Measurements from ENCODE around the gene S100A10. TPM values are rescaled to one million over a fixed set of nuclear protein-coding genes. Genes with fewer than 3 reads are reported as not detected.

Gene S100A10
- polyA plus RNA-seq, 1 donor from 2014 or later: 24.5 TPM

DNA sequence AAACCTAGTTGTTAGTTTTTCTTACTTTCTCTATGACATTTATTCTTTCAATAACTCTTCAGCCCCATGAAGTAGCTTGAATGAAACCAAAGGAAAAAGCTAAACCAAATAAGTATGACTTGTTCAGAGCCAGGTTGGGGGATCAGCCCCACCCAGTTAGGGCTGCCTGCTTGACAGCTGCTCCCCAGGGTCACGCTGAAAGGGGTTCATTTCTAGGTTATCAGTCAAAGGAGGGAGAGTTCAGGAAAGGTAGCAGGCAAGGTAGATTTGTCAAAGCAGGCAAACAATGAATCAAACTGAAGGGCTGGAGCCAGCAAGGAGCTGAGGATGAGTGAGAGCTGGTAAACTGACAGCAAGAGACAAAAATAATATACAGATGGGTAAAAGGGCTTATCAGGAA lies 46.2 kb upstream of the S100A10 start:
- no peaks in the 10 kb centered on the region for H3K79me2 ChIP-seq (replicated peaks; ENCODE audit: insufficient read depth, low read length)
- no peak overlapping the region for H3K9ac ChIP-seq (ENCODE audit: low read length)
- H3K4me2 ChIP-seq (ENCODE audit: low read length): no peak overlapping the region
- no peak overlapping the region for H3K27ac ChIP-seq (ENCODE audit: low read length)
- TF ChIP-seq EP300 (conservative IDR thresholded peaks at IDR 0.05; ENCODE audit: poor library complexity, severe bottlenecking) (no peak), TAF1 (IDR thresholded peaks at IDR 0.05; ENCODE audit: low read depth) (no peak), EZH2 (IDR thresholded peaks at IDR 0.05; ENCODE audit: borderline replicate concordance, insufficient read depth, low read length, poor library complexity, severe bottlenecking) (no peak), POLR2AphosphoS5 (IDR thresholded peaks at IDR 0.05) (no peak), SMC3 (conservative IDR thresholded peaks at IDR 0.05; ENCODE audit: poor library complexity) (no peak), RAD21 (conservative IDR thresholded peaks at IDR 0.05) (no peak), MXI1 (conservative IDR thresholded peaks at IDR 0.05; ENCODE audit: poor library complexity, severe bottlenecking) (no peak)
- TF ChIP-seq, protein P1, sequence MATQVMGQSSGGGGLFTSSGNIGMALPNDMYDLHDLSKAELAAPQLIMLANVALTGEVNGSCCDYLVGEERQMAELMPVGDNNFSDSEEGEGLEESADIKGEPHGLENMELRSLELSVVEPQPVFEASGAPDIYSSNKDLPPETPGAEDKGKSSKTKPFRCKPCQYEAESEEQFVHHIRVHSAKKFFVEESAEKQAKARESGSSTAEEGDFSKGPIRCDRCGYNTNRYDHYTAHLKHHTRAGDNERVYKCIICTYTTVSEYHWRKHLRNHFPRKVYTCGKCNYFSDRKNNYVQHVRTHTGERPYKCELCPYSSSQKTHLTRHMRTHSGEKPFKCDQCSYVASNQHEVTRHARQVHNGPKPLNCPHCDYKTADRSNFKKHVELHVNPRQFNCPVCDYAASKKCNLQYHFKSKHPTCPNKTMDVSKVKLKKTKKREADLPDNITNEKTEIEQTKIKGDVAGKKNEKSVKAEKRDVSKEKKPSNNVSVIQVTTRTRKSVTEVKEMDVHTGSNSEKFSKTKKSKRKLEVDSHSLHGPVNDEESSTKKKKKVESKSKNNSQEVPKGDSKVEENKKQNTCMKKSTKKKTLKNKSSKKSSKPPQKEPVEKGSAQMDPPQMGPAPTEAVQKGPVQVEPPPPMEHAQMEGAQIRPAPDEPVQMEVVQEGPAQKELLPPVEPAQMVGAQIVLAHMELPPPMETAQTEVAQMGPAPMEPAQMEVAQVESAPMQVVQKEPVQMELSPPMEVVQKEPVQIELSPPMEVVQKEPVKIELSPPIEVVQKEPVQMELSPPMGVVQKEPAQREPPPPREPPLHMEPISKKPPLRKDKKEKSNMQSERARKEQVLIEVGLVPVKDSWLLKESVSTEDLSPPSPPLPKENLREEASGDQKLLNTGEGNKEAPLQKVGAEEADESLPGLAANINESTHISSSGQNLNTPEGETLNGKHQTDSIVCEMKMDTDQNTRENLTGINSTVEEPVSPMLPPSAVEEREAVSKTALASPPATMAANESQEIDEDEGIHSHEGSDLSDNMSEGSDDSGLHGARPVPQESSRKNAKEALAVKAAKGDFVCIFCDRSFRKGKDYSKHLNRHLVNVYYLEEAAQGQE (IDR thresholded peaks at IDR 0.05; ENCODE audit: borderline replicate concordance): no peak
- TF ChIP-seq, protein P2, sequence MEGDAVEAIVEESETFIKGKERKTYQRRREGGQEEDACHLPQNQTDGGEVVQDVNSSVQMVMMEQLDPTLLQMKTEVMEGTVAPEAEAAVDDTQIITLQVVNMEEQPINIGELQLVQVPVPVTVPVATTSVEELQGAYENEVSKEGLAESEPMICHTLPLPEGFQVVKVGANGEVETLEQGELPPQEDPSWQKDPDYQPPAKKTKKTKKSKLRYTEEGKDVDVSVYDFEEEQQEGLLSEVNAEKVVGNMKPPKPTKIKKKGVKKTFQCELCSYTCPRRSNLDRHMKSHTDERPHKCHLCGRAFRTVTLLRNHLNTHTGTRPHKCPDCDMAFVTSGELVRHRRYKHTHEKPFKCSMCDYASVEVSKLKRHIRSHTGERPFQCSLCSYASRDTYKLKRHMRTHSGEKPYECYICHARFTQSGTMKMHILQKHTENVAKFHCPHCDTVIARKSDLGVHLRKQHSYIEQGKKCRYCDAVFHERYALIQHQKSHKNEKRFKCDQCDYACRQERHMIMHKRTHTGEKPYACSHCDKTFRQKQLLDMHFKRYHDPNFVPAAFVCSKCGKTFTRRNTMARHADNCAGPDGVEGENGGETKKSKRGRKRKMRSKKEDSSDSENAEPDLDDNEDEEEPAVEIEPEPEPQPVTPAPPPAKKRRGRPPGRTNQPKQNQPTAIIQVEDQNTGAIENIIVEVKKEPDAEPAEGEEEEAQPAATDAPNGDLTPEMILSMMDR (IDR thresholded peaks at IDR 0.05; ENCODE audit: poor library complexity, severe bottlenecking): no peak
- H3K27me3 ChIP-seq (ENCODE audit: insufficient read depth, low read depth, low read length): peaks cover 43% of the 10 kb centered on the region
- no peaks in the 10 kb centered on the region for H4K20me1 ChIP-seq (ENCODE audit: insufficient read depth)
- no peaks in the 10 kb centered on the region for H3K9me3 ChIP-seq (ENCODE audit: low read length)
- H3K36me3 ChIP-seq (ENCODE audit: insufficient read depth, low read length): no peaks in the 10 kb centered on the region
- no peak overlapping the region for H2AFZ ChIP-seq (ENCODE audit: low read depth, low read length)
- no peaks in the 10 kb centered on the region for H3K9me2 ChIP-seq (ENCODE audit: insufficient read depth, low read length)
- H3K4me3 ChIP-seq (ENCODE audit: low read length): no peak overlapping the region
- no peaks in the 10 kb centered on the region for H3F3A ChIP-seq (ENCODE audit: insufficient read depth, low read length, poor library complexity, severe bottlenecking)

DNA sequence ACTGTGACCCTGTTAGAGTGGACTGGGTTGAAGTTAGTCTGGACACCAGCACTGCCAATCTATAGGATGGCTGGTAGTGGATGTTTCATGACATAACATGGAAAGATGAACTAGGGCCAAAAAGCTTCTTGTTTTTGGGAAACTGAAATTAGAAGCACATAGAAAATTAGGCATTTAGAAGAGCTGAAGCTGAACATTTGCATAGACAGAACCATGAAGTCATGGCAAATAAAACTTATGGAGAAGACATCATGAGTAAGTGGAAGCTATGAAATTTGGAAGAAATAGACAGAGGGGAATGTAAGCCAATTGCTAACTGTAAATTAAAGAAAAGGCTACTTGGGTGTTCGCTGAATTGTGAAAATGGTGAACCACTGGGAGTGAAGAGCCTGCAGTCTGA lies 45.8 kb upstream of the S100A10 start:
- no peaks in the 10 kb centered on the region for H3K9me3 ChIP-seq (ENCODE audit: low read length)
- H3K9me2 ChIP-seq (ENCODE audit: insufficient read depth, low read length): no peaks in the 10 kb centered on the region
- H3K9ac ChIP-seq (ENCODE audit: low read length): no peak overlapping the region
- no peak overlapping the region for H3K4me2 ChIP-seq (ENCODE audit: low read length)
- H3K4me3 ChIP-seq (ENCODE audit: low read length): no peak overlapping the region
- H2AFZ ChIP-seq (ENCODE audit: low read depth, low read length): no peak overlapping the region
- peaks cover 45% of the 10 kb centered on the region for H3K27me3 ChIP-seq (ENCODE audit: insufficient read depth, low read depth, low read length)
- no peaks in the 10 kb centered on the region for H4K20me1 ChIP-seq (ENCODE audit: insufficient read depth)
- no peaks in the 10 kb centered on the region for H3K36me3 ChIP-seq (ENCODE audit: insufficient read depth, low read length)
- H3K27ac ChIP-seq (ENCODE audit: low read length): no peak overlapping the region
- no peak for TF ChIP-seq TAF1 (IDR thresholded peaks at IDR 0.05; ENCODE audit: low read depth)
- no peak for TF ChIP-seq EP300 (conservative IDR thresholded peaks at IDR 0.05; ENCODE audit: poor library complexity, severe bottlenecking)
- no peak for TF ChIP-seq SMC3 (conservative IDR thresholded peaks at IDR 0.05; ENCODE audit: poor library complexity)
- no peak for TF ChIP-seq RAD21 (conservative IDR thresholded peaks at IDR 0.05)
- TF ChIP-seq, protein P1 (IDR thresholded peaks at IDR 0.05; ENCODE audit: borderline replicate concordance): no peak
- TF ChIP-seq MXI1 (conservative IDR thresholded peaks at IDR 0.05; ENCODE audit: poor library complexity, severe bottlenecking): no peak
- TF ChIP-seq, protein P2 (IDR thresholded peaks at IDR 0.05; ENCODE audit: poor library complexity, severe bottlenecking): no peak
- no peak for TF ChIP-seq POLR2AphosphoS5 (IDR thresholded peaks at IDR 0.05)
- TF ChIP-seq EZH2 (IDR thresholded peaks at IDR 0.05; ENCODE audit: borderline replicate concordance, insufficient read depth, low read length, poor library complexity, severe bottlenecking): no peak
- H3K79me2 ChIP-seq (replicated peaks; ENCODE audit: insufficient read depth, low read length): no peaks in the 10 kb centered on the region
- no peaks in the 10 kb centered on the region for H3F3A ChIP-seq (ENCODE audit: insufficient read depth, low read length, poor library complexity, severe bottlenecking)
